ENCODE data around the gene DCST2.

The DCST2 gene

GRCh38 chr1:155049651-155050559, 16.3 kb upstream of the DCST2 start:
- no peak for DNase-seq (ENCODE audit: low read depth, low spot score)

- no peak for DNase-seq (ENCODE audit: low read depth, low spot score)
These were observed 15.1 kb upstream of the DCST2 start for GRCh38 chr1:155048449-155049334.

- no peak for DNase-seq (ENCODE audit: low read depth, low spot score)
These were observed 11.5 kb upstream of the DCST2 start for GRCh38 chr1:155044812-155045657.

- no peak for DNase-seq (ENCODE audit: low read depth, low spot score)
These were observed 10.8 kb upstream of the DCST2 start for GRCh38 chr1:155044365-155044764.

GRCh38 chr1:155043793-155044192, 10.2 kb upstream of the DCST2 start:
- no peak for DNase-seq (ENCODE audit: low read depth, low spot score)

GRCh38 chr1:155043301-155043702, 9.7 kb upstream of the DCST2 start:
- DNase-seq (ENCODE audit: low read depth, low spot score): no peak

GRCh38 chr1:155042789-155043188, 9.2 kb upstream of the DCST2 start:
- no peak for DNase-seq (ENCODE audit: low read depth, low spot score)

GRCh38 chr1:155040358-155041093, 6.9 kb upstream of the DCST2 start:
- no peak for DNase-seq (ENCODE audit: low read depth, low spot score)

- DNase-seq (ENCODE audit: low read depth, low spot score): no peak
These were observed 5.7 kb upstream of the DCST2 start for GRCh38 chr1:155039308-155039669.

- no peak for DNase-seq (ENCODE audit: low read depth, low spot score)
These were observed 5.2 kb upstream of the DCST2 start for GRCh38 chr1:155038602-155039307.

- no peak for DNase-seq (ENCODE audit: low read depth, low spot score)
These were observed 4.4 kb upstream of the DCST2 start for GRCh38 chr1:155037851-155038441.

GRCh38 chr1:155037043-155037442, 3.5 kb upstream of the DCST2 start:
- DNase-seq (ENCODE audit: low read depth, low spot score): no peak

GRCh38 chr1:155035936-155036335, 2.4 kb upstream of the DCST2 start:
- no peak for DNase-seq (ENCODE audit: low read depth, low spot score)

GRCh38 chr1:155034318-155035208, 982 bp upstream of the DCST2 start:
- no peak for DNase-seq (ENCODE audit: low read depth, low spot score)

- no peak for DNase-seq (ENCODE audit: low read depth, low spot score)
These were observed 695 bp downstream of the DCST2 start for GRCh38 chr1:155032886-155033285.

GRCh38 chr1:155030899-155031298, 2.7 kb downstream of the DCST2 start:
- no peak for DNase-seq (ENCODE audit: low read depth, low spot score)

- DNase-seq (ENCODE audit: low read depth, low spot score): no peak
These were observed 3.3 kb downstream of the DCST2 start for GRCh38 chr1:155030243-155030795.

- no peak for DNase-seq (ENCODE audit: low read depth, low spot score)
These were observed 3.9 kb downstream of the DCST2 start for GRCh38 chr1:155029513-155030242.

Measured in brain pericyte (primary cell).